KOPT-K1 (cell line): ENCODE measurements around the gene EPC1.

Experiments used
- H3K27ac ChIP-seq: fragments of 200-600 bp; sonication (generic); 2 replicates; pipeline ENCODE4 v1.5.1; 2016; ENCODE audit warnings: antibody characterized with exemption, mild to moderate bottlenecking, low read depth, low read length; ENCODE audit not compliant: poor library complexity, severe bottlenecking
- H3K36me3 ChIP-seq: fragments of 200-600 bp; sonication (generic); 2 replicates; pipeline ENCODE4 v1.5.1; 2017; ENCODE audit warnings: antibody characterized with exemption, mild to moderate bottlenecking, low read length, moderate library complexity; ENCODE audit not compliant: insufficient read depth
- H3K9me3 ChIP-seq: fragments of 200-600 bp; sonication (generic); 2 replicates; pipeline ENCODE4 v1.5.1; 2017; ENCODE audit warnings: antibody characterized with exemption, low read length, mild to moderate bottlenecking; ENCODE audit not compliant: insufficient read depth, poor library complexity, severe bottlenecking

Gene EPC1

DNA sequence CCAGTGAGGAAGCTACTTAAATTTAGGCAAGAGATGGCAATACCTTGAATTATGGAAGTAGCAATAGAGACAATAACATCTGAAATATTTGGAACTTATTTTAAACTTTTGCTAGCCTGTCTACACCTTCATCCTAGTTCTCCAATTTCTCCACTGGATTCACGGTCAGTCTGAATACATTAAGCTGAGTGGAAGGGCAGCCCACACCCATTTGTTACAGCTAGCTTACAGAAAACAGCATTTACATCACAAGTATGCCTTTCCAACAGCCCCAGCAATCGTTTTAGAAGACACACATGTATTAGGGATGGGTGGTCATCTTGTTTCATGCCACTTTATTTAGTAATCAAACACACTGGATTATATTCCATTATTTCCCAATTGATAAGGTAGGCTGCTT, 16.7 kb downstream of the EPC1 start:
- Histone ChIP-seq H3K36me3 (peaks cover 13% of the 10 kb centered on the region; the same call in 1 of the 2 replicates), H3K9me3 (no peaks in the 10 kb centered on the region), H3K27ac (no peak overlapping the region)

- peaks cover 13% of the 10 kb centered on the region; the same call in 1 of the 2 replicates for H3K36me3 ChIP-seq
- no peak overlapping the region for H3K27ac ChIP-seq
Measured at GRCh38 chr10:32329061-32329460, 17.9 kb downstream of the EPC1 start.

GRCh38 chr10:32328499-32328898, 18.5 kb downstream of the EPC1 start:
- Histone ChIP-seq H3K27ac (no peak overlapping the region), H3K36me3 (peaks cover 13% of the 10 kb centered on the region; the same call in 1 of the 2 replicates), H3K9me3 (no peaks in the 10 kb centered on the region)

More at GRCh38 chr10:32329061-32329460, 17.9 kb downstream of the EPC1 start:
- H3K9me3 ChIP-seq = no peaks in the 10 kb centered on the region

DNA sequence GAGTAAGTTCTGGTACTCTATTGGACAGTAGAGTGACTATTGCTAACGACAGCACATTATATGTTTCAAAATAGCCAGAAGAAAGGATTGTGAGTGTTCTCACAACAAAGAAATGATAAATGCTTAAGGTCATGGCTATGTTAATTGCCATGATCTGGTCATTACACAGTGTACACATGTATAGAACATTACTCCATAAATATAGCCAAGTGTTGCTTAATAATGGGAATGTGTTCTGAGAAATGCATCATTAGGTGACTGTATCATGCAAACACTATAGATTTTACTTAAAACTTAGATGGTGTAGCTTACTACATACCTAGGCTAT, 19.6 kb downstream of the EPC1 start:
- H3K27ac ChIP-seq = no peak overlapping the region
- H3K36me3 ChIP-seq = peaks cover 13% of the 10 kb centered on the region; the same call in 1 of the 2 replicates
- no peaks in the 10 kb centered on the region for H3K9me3 ChIP-seq

GRCh38 chr10:32326680-32327363, 20.1 kb downstream of the EPC1 start:
- H3K9me3 ChIP-seq = no peaks in the 10 kb centered on the region
- peaks cover 15% of the 10 kb centered on the region for H3K36me3 ChIP-seq
- H3K27ac ChIP-seq = no peak overlapping the region

GRCh38 chr10:32326119-32326518, 20.8 kb downstream of the EPC1 start:
- peaks cover 22% of the 10 kb centered on the region for H3K36me3 ChIP-seq
- H3K27ac ChIP-seq = no peak overlapping the region
- no peaks in the 10 kb centered on the region for H3K9me3 ChIP-seq

- Histone ChIP-seq H3K27ac (no peak overlapping the region), H3K36me3 (peaks cover 10% of the 10 kb centered on the region), H3K9me3 (no peaks in the 10 kb centered on the region)
Measured at GRCh38 chr10:32323051-32323450, 23.9 kb downstream of the EPC1 start.

GRCh38 chr10:32321016-32321631, 25.8 kb downstream of the EPC1 start:
- Histone ChIP-seq H3K27ac (no peak overlapping the region), H3K36me3 (peaks cover 9% of the 10 kb centered on the region), H3K9me3 (no peaks in the 10 kb centered on the region)

GRCh38 chr10:32318476-32318896, 28.5 kb downstream of the EPC1 start:
- Histone ChIP-seq H3K36me3 (peaks cover 9% of the 10 kb centered on the region), H3K9me3 (no peaks in the 10 kb centered on the region), H3K27ac (no peak overlapping the region)

GRCh38 chr10:32317795-32318357, 29.1 kb downstream of the EPC1 start:
- no peak overlapping the region for H3K27ac ChIP-seq
- no peaks in the 10 kb centered on the region for H3K9me3 ChIP-seq
- peaks cover 9% of the 10 kb centered on the region for H3K36me3 ChIP-seq

- H3K27ac ChIP-seq = no peak overlapping the region
- peaks cover 3% of the 10 kb centered on the region; the same call in 1 of the 2 replicates for H3K36me3 ChIP-seq
- H3K9me3 ChIP-seq = no peaks in the 10 kb centered on the region
Measured at GRCh38 chr10:32315424-32315823, 31.5 kb downstream of the EPC1 start.

DNA sequence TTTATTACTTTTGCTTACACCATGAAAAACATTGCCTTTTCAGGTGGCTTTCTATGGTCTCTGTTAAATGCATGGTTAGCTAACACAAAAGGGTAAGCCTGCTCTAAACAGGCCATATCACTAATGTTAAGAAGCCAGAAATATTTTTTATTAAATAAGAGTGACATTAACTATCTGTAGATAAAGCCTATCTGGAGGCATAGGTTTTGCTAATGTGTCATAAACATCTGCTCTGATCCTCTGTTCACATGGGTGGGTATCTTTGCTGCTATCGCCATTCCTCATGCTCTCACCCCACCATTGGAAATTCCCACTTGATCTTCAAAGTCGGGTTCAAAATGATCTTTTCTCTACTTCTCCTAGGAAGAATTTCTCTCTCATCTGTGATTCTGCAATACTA, 32.4 kb downstream of the EPC1 start:
- Histone ChIP-seq H3K36me3 (peaks cover 10% of the 10 kb centered on the region; the same call in 1 of the 2 replicates), H3K27ac (no peak overlapping the region)

DNA sequence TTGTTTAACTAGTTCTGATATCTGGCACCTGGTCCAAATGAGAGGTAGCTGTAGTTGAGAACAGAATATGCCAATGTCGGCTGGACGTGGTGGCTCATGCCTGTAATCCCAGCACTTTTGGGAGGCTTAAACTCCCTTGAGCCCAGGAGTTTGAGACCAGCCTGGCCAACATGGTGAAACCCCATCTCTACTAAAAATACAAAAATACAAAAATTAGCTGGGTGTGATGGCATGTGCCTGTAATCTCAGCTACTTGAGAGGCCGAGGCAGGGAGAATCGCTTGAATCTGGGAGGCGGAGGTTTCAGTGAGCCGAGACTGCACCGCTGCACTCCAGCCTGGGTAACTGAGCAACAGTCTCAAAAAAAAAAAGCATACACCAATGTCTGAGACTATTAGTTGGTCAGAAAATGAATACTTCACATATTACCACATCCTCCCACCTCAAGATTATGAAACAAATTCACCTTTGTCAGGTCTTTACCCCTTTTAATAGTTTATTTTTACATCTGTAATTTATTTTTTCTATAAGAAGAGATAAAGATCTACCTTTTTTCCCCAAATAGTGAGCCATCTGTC, 38.8 kb downstream of the EPC1 start:
- H3K9me3 ChIP-seq = no peaks in the 10 kb centered on the region
- H3K27ac ChIP-seq = no peak overlapping the region
- peaks cover 43% of the 10 kb centered on the region for H3K36me3 ChIP-seq

More for the DNA sequence above, 32.4 kb downstream of the EPC1 start:
- H3K9me3 ChIP-seq = no peaks in the 10 kb centered on the region

- peaks cover 48% of the 10 kb centered on the region for H3K36me3 ChIP-seq
- H3K27ac ChIP-seq = no peak overlapping the region
- no peaks in the 10 kb centered on the region for H3K9me3 ChIP-seq
Measured at GRCh38 chr10:32307609-32308008, 39.3 kb downstream of the EPC1 start.

DNA sequence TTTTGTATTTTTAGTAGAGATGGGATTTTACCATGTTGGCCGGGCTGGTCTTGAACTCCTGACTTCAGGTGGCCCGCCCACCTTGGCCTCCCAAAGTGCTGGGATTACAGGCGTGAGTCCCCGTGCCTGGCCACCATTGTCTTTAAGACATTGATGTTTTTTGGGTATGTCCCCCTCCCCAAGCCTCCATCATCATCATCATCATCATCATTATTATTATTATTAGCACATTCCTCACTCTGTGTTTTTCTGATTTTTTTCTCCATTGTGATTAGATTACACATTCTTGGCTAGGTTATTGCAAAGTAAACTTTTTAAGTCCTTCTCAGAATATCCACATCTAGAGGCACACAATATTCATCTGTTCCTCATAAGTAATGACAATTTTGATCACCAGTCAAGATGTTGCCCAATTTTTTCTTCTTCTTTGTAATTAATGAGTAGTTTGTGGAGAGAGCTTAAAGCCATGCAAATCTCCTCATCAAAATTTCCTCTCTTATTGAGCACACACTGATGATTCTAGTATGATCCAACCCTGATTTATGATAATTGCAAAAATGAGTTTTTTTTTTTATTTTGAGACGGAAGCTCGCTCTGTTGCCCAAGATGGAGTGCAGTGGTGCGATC, 47.5 kb downstream of the EPC1 start:
- H3K9me3 ChIP-seq = no peaks in the 10 kb centered on the region

More for the DNA sequence above, 47.5 kb downstream of the EPC1 start:
- Histone ChIP-seq H3K27ac (no peak overlapping the region), H3K36me3 (peaks cover 58% of the 10 kb centered on the region)
